BJ (cell line): ENCODE results near the gene FRMD7. TPM values are rescaled to one million over a fixed set of nuclear protein-coding genes. Genes with fewer than 3 reads are reported as not detected.
"Not testable (repeated sequence)": the region's sequence is repeated elsewhere in the genome, so short reads cannot be mapped to it uniquely, and the experiment has no call there.

ENCODE experiments used
- CTCF ChIA-PET: fragments of 350-600 bp; formaldehyde crosslinking; extraction: SDS; loops from one replicate; lab custom pipeline; 2021; ENCODE audit warnings: antibody characterized with exemption, inconsistent platforms; lab: Yijun Ruan, JAX
- POLR2A ChIA-PET: fragments of 300-600 bp; sonication (Branson Sonifier 250); formaldehyde crosslinking; extraction: SDS; loops from one replicate; lab custom pipeline; 2021; ENCODE audit warnings: antibody characterized with exemption; lab: Charles Lee
- DNase-seq: peaks from one replicate; pipeline ENCODE4 v3.0.0-alpha.2; 2011; ENCODE audit warnings: low read depth
- H3K27me3 ChIP-seq: 2 replicates; pipeline ENCODE4 v1.6.0; 2011; ENCODE audit warnings: low read length; ENCODE audit not compliant: control insufficient read depth, insufficient read depth
- H3K36me3 ChIP-seq: 2 replicates; pipeline ENCODE4 v1.5.1; 2011; ENCODE audit warnings: low read length; ENCODE audit not compliant: control insufficient read depth, insufficient read depth
- H3K4me3 ChIP-seq: 2 replicates; pipeline ENCODE4 v1.5.1; 2011; ENCODE audit warnings: low read depth, mild to moderate bottlenecking, control low read depth, low read length
- CTCF ChIP-seq: IDR thresholded peaks from 2 replicates; pipeline ENCODE4 v1.5.1; 2011; ENCODE audit warnings: low read depth, mild to moderate bottlenecking, control low read depth, inconsistent platforms, low read length, moderate library complexity; ENCODE audit not compliant: insufficient read depth
- polyA plus RNA-seq: library from polyadenylated mRNA; depleted of rRNA; stranded (reverse); fragments of >200 nt; gene quantifications from 2 replicates; pipeline ENCODE4 v1.2.3, GENCODE V29; 2011

FRMD7 gene
- polyA plus RNA-seq, 1 experiment = not detected

- TF ChIP-seq CTCF = no peak
- no peak for DNase-seq
- ChIA-PET POLR2A (no interaction called here), CTCF (no interaction called here)
- Histone ChIP-seq H3K36me3 (no peaks in the 10 kb centered on the region), H3K4me3 (no peak overlapping the region), H3K27me3 (no peaks in the 10 kb centered on the region)
Observed at GRCh38 chrX:132115792-132116191, 12.0 kb downstream of the FRMD7 start.

GRCh38 chrX:132114607-132115006 is 13.2 kb downstream of the FRMD7 start:
- no peaks in the 10 kb centered on the region for H3K27me3 ChIP-seq
- ChIA-PET POLR2A (no interaction called here), CTCF (no interaction called here)
- DNase-seq = no peak
- no peak for TF ChIP-seq CTCF
- H3K36me3 ChIP-seq = no peaks in the 10 kb centered on the region
- H3K4me3 ChIP-seq = no peak overlapping the region

- Histone ChIP-seq H3K36me3 (no peaks in the 10 kb centered on the region), H3K27me3 (no peaks in the 10 kb centered on the region), H3K4me3 (no peak overlapping the region)
- DNase-seq = no peak
- ChIA-PET POLR2A (no interaction called here), CTCF (interaction anchor here (0.6 to 0.9 kb wide), 2 partner anchors 12 to 15 kb away, joined by 3 read pairs; no protein-coding TSS in a partner anchor)
- no peak for TF ChIP-seq CTCF
Observed at GRCh38 chrX:132107291-132107690, 20.5 kb downstream of the FRMD7 start.

- Histone ChIP-seq H3K27me3 (no peaks in the 10 kb centered on the region), H3K4me3 (no peak overlapping the region), H3K36me3 (no peaks in the 10 kb centered on the region)
- TF ChIP-seq CTCF = no peak
- no peak for DNase-seq
- ChIA-PET POLR2A (no interaction called here), CTCF (no interaction called here)
Observed at GRCh38 chrX:132101799-132102198, 26.0 kb downstream of the FRMD7 start.

DNA sequence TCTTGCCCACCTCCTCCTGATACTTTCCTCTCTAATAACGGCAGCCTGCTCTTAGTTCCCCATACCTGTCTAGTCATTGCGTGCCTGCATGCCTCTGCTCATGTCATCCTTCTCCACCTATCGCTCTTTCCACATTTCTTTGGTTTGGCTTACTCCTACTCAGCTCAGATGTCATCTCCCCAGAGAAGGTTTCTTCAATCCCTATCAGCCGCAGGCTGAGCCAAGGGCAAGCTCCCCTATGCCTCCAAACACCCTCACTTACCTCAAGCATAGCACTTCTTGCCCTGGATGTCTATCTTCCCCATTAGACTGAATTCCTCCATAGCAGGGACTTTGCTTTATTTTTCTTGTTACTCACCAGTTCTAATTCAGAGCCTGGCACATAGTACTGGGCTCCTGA is 26.6 kb downstream of the FRMD7 start:
- no peak overlapping the region for H3K4me3 ChIP-seq
- TF ChIP-seq CTCF = no peak
- no peaks in the 10 kb centered on the region for H3K36me3 ChIP-seq
- POLR2A ChIA-PET = no interaction called here
- no peaks in the 10 kb centered on the region for H3K27me3 ChIP-seq
- no peak for DNase-seq
- CTCF ChIA-PET = no interaction called here

DNA sequence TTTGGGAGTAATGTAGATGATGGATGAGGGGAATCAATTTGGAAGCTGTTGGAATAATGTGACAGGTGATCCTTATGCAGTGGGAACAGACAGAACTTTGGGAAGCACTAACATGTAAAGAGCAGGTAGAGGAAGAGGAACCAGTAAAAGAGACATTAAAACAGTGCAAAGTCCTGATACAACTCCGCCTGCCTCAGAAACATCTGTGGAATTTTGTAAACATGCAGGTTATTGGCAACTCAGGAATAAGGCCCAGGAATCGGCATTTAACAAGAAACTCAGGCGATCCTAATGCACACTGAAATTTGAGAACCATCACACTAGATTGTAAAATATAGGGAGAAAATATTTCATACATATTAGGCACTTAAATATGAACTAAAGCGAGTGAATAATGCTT is 29.1 kb downstream of the FRMD7 start:
- H3K27me3 ChIP-seq, H3K36me3 ChIP-seq, DNase-seq, POLR2A ChIA-PET, CTCF ChIA-PET, H3K4me3 ChIP-seq: not testable (repeated sequence)
